Measurements from ENCODE around the gene FAM171A1. TPM values are rescaled to one million over a fixed set of nuclear protein-coding genes. Genes with fewer than 3 reads are reported as not detected.

FAM171A1 gene
- total and polyA plus RNA-seq, 2 donors (not counting 3 experiments of a cell fraction or from before 2014, with no cell fraction given): 56.3 to 75.8 TPM

DNA sequence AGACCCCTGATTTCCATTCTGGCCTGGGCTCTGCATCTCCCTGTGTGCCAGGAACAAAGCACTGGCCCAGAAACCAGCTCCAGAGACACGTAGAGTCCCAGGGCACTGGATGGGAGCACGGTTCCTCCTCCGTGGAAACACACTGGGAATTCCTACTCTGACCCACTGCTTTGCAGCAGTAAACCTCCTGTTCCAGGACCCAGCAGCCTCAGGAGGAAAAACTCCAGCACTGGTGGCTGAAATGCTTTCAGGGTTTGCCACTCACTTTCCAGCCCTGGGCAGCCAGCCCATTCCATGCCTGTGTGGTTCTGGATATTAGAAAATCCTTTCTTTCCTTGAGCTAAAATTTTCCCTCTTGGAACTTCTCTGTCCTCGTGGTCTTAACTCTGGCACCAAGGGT is 58.0 kb downstream of the FAM171A1 start:
- intact Hi-C loops (cut with micrococcal nuclease) (loop anchor here (1.0 to 5.0 kb wide), 2 partner anchors 12 to 54 kb away; no protein-coding TSS in a partner anchor), dilution Hi-C loops (cut with MboI; ENCODE audit: extremely low pct_ligation_motif_present, low sequenced_read_pairs) (no loop called here)
- DNase-seq (ENCODE audit: low read depth, low spot score) (no peak), FAIRE-seq (peak; percentile 55)
- POLR2A ChIA-PET: no interaction called here
- H3K4me2 ChIP-seq (ENCODE audit: insufficient read depth, low read length): peak overlapping the region; percentile 66
- H3K36me3 ChIP-seq (ENCODE audit: control insufficient read depth in 2 of 2, extremely low read depth in 1 of 2, insufficient read depth in 2 of 2, low read length in 2 of 2): no peaks in the 10 kb centered on the region
- no TSS peak for BruUV-seq (replicated peaks)
- CTCF ChIA-PET: interaction anchor here (0.6 to 1.6 kb wide), 2 partner anchors 12 to 63 kb away, joined by 3 to 4 read pairs; no protein-coding TSS in a partner anchor
- peak overlapping the region; percentile 42 for H3K27ac ChIP-seq (ENCODE audit: insufficient read depth, low read depth, low read length)
- peaks cover 66% of the 10 kb centered on the region for H3K79me2 ChIP-seq (ENCODE audit: control insufficient read depth, insufficient read depth, low read length)
- peaks cover 34% of the 10 kb centered on the region for H3K4me1 ChIP-seq (ENCODE audit: control insufficient read depth, extremely low read depth, insufficient read depth, low read length)
- H3K4me3 ChIP-seq (replicated peaks in 1 of 3; ENCODE audit: insufficient read depth in 1 of 3, low read depth in 1 of 3, low read length in 3 of 3): no peak overlapping the region
- TF ChIP-seq, protein P1, sequence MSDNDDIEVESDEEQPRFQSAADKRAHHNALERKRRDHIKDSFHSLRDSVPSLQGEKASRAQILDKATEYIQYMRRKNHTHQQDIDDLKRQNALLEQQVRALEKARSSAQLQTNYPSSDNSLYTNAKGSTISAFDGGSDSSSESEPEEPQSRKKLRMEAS (IDR thresholded peaks at IDR 0.05; ENCODE audit: insufficient read depth, insufficient read length): no peak
- no peak for TF ChIP-seq POLR2AphosphoS5 (IDR thresholded peaks at IDR 0.05; ENCODE audit: insufficient read depth, low read depth, low read length)
- H3K9me3 ChIP-seq (replicated peaks; ENCODE audit: control insufficient read depth, insufficient read depth, low read length): no peaks in the 10 kb centered on the region
- no peaks in the 10 kb centered on the region for H3K9me1 ChIP-seq (replicated peaks; ENCODE audit: control insufficient read depth, extremely low read depth, insufficient read depth, low read length)
- no peaks in the 10 kb centered on the region for H3K27me3 ChIP-seq (ENCODE audit: control insufficient read depth in 2 of 2, insufficient read depth in 2 of 2, low read length in 2 of 2)
- H4K20me1 ChIP-seq (replicated peaks; ENCODE audit: control insufficient read depth, extremely low read depth, insufficient read depth, low read length): no peaks in the 10 kb centered on the region
- H3K9ac ChIP-seq (replicated peaks; ENCODE audit: extremely low read depth, insufficient read depth, low read length): peak overlapping the region; percentile 41
- H2AFZ ChIP-seq (ENCODE audit: low read depth, low read length): no peak overlapping the region

DNA sequence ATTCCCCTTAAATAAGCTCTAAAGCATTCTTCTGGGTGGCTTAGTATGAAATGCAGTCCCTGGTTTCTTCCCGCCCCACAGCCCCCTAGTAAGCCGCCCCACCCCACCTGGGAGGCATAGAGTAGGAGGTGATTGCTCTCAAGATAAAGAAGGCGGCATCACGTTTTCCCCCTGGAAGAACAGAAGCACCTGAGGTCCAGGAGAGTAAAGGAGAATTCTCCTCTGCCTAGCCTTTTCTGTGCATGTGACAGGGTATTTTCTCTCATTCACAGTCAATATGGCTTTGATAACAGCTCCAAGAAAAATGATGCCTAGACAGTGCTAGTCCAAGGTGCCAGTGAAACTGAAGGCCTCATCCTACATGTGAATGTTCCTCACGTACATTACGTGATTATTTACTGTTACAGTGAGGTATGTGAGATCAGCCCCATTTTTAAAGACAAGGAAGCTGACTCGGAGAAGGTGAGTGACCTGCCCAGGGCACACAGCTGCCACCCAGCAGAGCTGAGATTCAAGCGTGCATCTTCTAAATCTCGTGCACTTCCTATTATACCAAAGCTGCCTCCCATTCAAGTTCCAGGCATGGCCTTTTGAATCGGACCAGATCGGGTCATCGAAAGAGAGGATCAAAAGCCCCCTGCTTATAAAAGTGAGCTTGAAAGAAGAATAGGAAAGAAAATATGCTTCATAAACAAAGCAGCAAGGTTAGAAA is 59.4 kb downstream of the FAM171A1 start:
- ChIA-PET CTCF (interaction anchor here (1.0 to 1.9 kb wide), 5 partner anchors 8 to 59 kb away, joined by 3 to 6 read pairs (median 4); partner anchors contain the start of gene FAM171A1), POLR2A (no interaction called here)
- Histone ChIP-seq H3K27me3 (ENCODE audit: control insufficient read depth in 2 of 2, insufficient read depth in 2 of 2, low read length in 2 of 2) (no peaks in the 10 kb centered on the region), H4K20me1 (replicated peaks; ENCODE audit: control insufficient read depth, extremely low read depth, insufficient read depth, low read length) (no peaks in the 10 kb centered on the region), H3K9me3 (replicated peaks; ENCODE audit: control insufficient read depth, insufficient read depth, low read length) (no peaks in the 10 kb centered on the region), H3K36me3 (ENCODE audit: control insufficient read depth in 2 of 2, extremely low read depth in 1 of 2, insufficient read depth in 2 of 2, low read length in 2 of 2) (no peaks in the 10 kb centered on the region), H3K4me1 (ENCODE audit: control insufficient read depth, extremely low read depth, insufficient read depth, low read length) (peaks cover 30% of the 10 kb centered on the region), H3K4me3 (replicated peaks in 1 of 3; ENCODE audit: insufficient read depth in 1 of 3, low read depth in 1 of 3, low read length in 3 of 3) (no peak overlapping the region), H3K27ac (ENCODE audit: insufficient read depth, low read depth, low read length) (no peak overlapping the region), H3K79me2 (ENCODE audit: control insufficient read depth, insufficient read depth, low read length) (peaks cover 67% of the 10 kb centered on the region), H3K9ac (replicated peaks; ENCODE audit: extremely low read depth, insufficient read depth, low read length) (no peak overlapping the region), H3K9me1 (replicated peaks; ENCODE audit: control insufficient read depth, extremely low read depth, insufficient read depth, low read length) (no peaks in the 10 kb centered on the region), H2AFZ (ENCODE audit: low read depth, low read length) (no peak overlapping the region), H3K4me2 (ENCODE audit: insufficient read depth, low read length) (no peak overlapping the region)
- intact Hi-C loops (cut with micrococcal nuclease): loop anchor here (5.0 kb wide), 1 partner anchor 56 kb away; no protein-coding TSS in a partner anchor
- FAIRE-seq: no peak
- dilution Hi-C loops (cut with MboI; ENCODE audit: extremely low pct_ligation_motif_present, low sequenced_read_pairs): no loop called here
- no TSS peak for BruUV-seq (replicated peaks)
- TF ChIP-seq MYC (IDR thresholded peaks at IDR 0.05; ENCODE audit: low read depth, low read length) (no peak), FOS (IDR thresholded peaks at IDR 0.05; ENCODE audit: borderline replicate concordance, insufficient read depth, low read length) (peak; percentile 16), POLR2AphosphoS5 (IDR thresholded peaks at IDR 0.05; ENCODE audit: insufficient read depth, low read depth, low read length) (no peak)
- DNase-seq (ENCODE audit: low read depth, low spot score): peak; percentile 34

Measured in endothelial cell of umbilical vein (primary cell).